ENCODE measurements around the gene RNF121. TPM values are rescaled to one million over a fixed set of nuclear protein-coding genes. Genes with fewer than 3 reads are reported as not detected.

RNF121 gene
- total and polyA plus RNA-seq, 2 of the 13 experiments (the other 11 are each of a cell fraction or from before 2014, with no cell fraction given), result 28.6 to 44.3 TPM

DNA sequence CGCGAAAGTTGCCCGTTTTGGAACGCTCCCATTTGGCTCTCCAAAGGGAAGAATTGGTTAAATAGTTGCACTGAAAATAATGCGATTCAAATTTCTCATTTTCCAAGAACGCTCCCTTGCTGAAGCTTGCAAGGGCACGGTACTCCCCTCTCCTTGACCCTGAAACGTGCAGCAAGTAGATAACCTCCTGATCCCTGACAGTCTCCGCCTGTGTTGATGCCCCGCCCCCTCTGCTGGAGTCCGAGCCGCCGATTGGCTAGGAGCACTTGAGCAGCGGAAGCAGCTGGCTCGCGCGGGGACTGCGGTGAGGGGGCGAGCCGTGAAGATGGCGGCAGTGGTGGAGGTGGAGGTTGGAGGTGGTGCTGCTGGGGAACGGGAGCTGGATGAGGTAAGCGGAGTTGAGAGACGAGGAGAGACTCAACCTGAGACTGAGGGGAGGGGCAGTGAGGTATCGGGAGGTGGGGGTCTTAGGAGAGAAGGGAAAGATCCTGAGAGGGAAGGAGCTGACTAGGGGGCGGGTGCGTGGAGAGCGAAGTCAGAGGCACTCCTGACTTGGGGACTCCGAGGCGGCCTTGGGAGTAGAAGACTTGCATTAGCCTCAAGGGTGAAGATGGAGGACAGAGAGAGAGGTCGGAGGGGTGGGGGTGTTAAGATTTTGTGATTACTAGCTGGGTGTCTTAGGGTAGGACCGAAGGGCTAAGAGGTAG is at the start of gene RNF121 (continued):
- TF ChIP-seq, protein P1, sequence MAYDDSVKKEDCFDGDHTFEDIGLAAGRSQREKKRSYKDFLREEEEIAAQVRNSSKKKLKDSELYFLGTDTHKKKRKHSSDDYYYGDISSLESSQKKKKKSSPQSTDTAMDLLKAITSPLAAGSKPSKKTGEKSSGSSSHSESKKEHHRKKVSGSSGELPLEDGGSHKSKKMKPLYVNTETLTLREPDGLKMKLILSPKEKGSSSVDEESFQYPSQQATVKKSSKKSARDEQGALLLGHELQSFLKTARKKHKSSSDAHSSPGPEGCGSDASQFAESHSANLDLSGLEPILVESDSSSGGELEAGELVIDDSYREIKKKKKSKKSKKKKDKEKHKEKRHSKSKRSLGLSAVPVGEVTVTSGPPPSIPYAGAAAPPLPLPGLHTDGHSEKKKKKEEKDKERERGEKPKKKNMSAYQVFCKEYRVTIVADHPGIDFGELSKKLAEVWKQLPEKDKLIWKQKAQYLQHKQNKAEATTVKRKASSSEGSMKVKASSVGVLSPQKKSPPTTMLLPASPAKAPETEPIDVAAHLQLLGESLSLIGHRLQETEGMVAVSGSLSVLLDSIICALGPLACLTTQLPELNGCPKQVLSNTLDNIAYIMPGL (CRISPR knock-in tag; IDR thresholded peaks at IDR 0.05; ENCODE audit: borderline replicate concordance in 1 of 2, low read depth in 1 of 2), result peak in 1 of 2 experiments; percentile 71; a peak in 2 of 4 replicates
- TF ChIP-seq ZNF766 (CRISPR knock-in tag; IDR thresholded peaks at IDR 0.05; ENCODE audit: borderline replicate concordance) (peak; percentile 4; the same call in 1 of the 2 replicates), ZMYM2 (CRISPR knock-in tag; IDR thresholded peaks at IDR 0.05) (no peak), ZNF17 (CRISPR knock-in tag; IDR thresholded peaks at IDR 0.05) (no peak), ZNF563 (CRISPR knock-in tag; IDR thresholded peaks at IDR 0.05) (0 out of 2 replicates have a peak, but pooled peaks have one; percentile 43), AGO2 (optimal IDR thresholded peaks at IDR 0.05; ENCODE audit: low read depth, low read length) (no peak), ZNF7 (CRISPR knock-in tag; IDR thresholded peaks at IDR 0.05) (no peak), FIP1L1 (IDR thresholded peaks at IDR 0.05; ENCODE audit: borderline replicate concordance, insufficient read depth, low read depth, low read length) (no peak), KLF11 (CRISPR knock-in tag; IDR thresholded peaks at IDR 0.05) (no peak), KLF13 (CRISPR knock-in tag; IDR thresholded peaks at IDR 0.05) (0 out of 2 replicates have a peak, but pooled peaks have one; percentile 60), ZNF567 (CRISPR knock-in tag; IDR thresholded peaks at IDR 0.05; ENCODE audit: borderline replicate concordance) (no peak), CBX1 (IDR thresholded peaks at IDR 0.05; ENCODE audit: low read depth) (no peak), MED1 (CRISPR knock-in tag; IDR thresholded peaks at IDR 0.05) (peak; percentile 10; the same call in 1 of the 2 replicates), NFYC (CRISPR knock-in tag; IDR thresholded peaks at IDR 0.05) (peak; percentile 89), ZBTB8A (CRISPR knock-in tag; IDR thresholded peaks at IDR 0.05; ENCODE audit: borderline replicate concordance, low read depth) (no peak), ZFYVE20 (CRISPR knock-in tag; IDR thresholded peaks at IDR 0.05; ENCODE audit: borderline replicate concordance, low read depth) (no peak), ZNF709 (CRISPR knock-in tag; IDR thresholded peaks at IDR 0.05) (peak; percentile 86; the same call in 1 of the 2 replicates), ZSCAN20 (CRISPR knock-in tag; IDR thresholded peaks at IDR 0.05; ENCODE audit: borderline replicate concordance) (no peak), ZNF549 (CRISPR knock-in tag; IDR thresholded peaks at IDR 0.05) (no peak), TCF7L2 (IDR thresholded peaks at IDR 0.05; ENCODE audit: low read depth, low read length) (no peak), ZBTB21 (CRISPR knock-in tag; IDR thresholded peaks at IDR 0.05) (no peak), FOXO1 (CRISPR knock-in tag; IDR thresholded peaks at IDR 0.05) (peak; percentile 17; the same call in 1 of the 2 replicates), SIX4 (CRISPR knock-in tag; IDR thresholded peaks at IDR 0.05) (0 out of 2 replicates have a peak, but pooled peaks have one; percentile 41)
- TF ChIP-seq, protein P2, sequence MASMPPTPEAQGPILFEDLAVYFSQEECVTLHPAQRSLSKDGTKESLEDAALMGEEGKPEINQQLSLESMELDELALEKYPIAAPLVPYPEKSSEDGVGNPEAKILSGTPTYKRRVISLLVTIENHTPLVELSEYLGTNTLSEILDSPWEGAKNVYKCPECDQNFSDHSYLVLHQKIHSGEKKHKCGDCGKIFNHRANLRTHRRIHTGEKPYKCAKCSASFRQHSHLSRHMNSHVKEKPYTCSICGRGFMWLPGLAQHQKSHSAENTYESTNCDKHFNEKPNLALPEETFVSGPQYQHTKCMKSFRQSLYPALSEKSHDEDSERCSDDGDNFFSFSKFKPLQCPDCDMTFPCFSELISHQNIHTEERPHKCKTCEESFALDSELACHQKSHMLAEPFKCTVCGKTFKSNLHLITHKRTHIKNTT (CRISPR knock-in tag; IDR thresholded peaks at IDR 0.05), result no peak
- TF ChIP-seq, protein P3, sequence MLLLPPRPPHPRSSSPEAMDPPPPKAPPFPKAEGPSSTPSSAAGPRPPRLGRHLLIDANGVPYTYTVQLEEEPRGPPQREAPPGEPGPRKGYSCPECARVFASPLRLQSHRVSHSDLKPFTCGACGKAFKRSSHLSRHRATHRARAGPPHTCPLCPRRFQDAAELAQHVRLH (CRISPR knock-in tag; IDR thresholded peaks at IDR 0.05; ENCODE audit: borderline replicate concordance, low read depth), result peak; percentile 87
- TF ChIP-seq, protein P4, sequence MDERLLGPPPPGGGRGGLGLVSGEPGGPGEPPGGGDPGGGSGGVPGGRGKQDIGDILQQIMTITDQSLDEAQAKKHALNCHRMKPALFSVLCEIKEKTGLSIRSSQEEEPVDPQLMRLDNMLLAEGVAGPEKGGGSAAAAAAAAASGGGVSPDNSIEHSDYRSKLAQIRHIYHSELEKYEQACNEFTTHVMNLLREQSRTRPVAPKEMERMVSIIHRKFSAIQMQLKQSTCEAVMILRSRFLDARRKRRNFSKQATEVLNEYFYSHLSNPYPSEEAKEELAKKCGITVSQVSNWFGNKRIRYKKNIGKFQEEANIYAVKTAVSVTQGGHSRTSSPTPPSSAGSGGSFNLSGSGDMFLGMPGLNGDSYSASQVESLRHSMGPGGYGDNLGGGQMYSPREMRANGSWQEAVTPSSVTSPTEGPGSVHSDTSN (CRISPR knock-in tag; IDR thresholded peaks at IDR 0.05), result no peak

All from HepG2 (cell line).